HG03135 (cell line): Measurements from ENCODE around the gene PAK6.

Source experiments
- ATAC-seq: cut with Tn5 transposase; IDR thresholded peaks from one replicate; pipeline ENCODE4 v1.9.1; 2021; ENCODE audit warnings: mild to moderate bottlenecking, moderate library complexity; ENCODE audit not compliant: unreplicated experiment

Gene PAK6

DNA sequence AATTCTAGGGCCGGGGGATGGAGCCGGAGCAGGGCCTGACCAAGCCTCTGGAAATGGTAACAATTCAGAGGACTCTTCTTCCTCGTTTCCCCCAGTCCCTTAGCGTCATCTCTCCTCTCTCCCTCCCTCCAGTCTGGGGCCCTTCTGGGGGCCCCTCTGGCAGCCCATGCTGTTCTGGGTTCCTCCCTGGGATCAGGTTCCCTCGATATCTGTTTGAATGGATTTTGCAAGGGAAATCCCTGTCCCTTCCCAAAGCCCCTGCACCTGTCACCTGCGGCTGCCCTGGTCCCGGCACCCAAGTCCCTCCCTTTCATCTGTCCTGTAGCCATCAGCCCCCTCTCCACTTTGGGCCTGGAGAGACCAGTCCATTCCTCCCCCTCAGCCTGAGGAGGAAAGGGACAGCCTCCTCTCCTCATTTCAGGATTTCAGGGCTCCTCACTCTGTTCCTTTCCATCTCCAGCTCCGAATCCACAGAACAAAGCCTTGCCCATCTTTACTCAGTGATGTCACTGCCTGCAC is 70.5 kb downstream of the PAK6 start:
- no peak for ATAC-seq

DNA sequence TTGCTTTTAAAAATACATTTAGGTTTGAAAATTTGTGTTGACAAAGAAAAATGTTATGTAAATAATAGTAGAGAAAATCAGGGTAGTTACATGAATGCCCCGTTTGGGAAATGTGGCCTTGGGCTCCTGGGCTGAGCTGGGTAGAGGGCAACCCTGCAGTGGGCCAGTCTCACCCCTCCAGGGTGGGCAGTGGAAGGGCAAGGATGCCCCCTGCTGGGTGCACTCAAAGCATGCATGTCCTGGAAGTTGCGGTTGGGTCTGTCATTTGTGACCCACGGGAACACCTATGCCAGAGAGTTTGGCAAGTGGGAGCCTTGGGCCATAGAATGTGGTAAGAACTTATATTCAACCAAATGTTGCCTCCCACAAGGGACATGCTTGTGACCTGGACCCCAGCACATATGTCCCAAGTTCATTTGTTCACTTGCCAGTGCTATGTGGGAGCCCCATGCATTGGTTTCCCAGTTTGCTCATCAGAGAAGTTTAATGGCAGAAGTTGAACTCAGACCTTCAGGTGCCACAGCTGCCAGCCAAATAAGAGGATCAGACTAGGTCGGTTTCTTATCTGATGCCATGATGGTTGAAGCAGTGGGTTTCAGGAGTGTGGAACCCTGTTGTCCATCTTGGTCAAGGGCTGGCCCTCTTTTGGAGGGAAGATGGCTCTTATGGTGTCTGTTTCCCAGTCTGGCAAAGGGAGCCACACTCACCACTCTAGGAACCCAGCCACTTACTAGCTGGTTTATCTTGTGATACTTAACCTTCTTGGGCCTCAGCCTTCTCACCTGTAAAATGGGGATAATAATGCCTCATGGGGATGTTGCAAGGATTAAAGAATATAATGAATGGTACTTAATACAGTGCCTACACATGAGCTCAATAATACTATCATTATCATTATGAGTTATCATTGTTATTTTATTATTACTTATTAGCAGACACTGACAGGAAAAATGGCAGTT is 71.4 kb downstream of the PAK6 start:
- no peak for ATAC-seq

DNA sequence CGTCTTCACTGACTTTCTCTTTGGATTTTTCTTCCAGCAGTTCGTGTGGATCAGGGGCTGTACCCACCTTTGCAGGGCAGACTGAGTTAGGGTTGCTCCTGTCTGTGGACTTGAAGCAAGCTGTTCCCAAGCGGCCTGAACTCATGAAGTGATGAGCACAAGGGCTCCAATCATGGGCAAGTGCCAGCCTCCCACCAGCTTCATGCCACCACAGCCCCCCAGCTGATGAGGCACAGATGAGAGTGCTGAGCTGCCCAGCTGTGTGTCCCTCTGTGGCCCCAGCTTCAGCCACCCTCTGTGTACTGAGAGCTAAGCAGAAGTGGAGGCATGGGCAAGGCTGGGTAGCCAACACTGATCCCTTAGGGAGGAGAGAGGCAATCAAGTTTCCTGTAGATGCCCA is 72.1 kb downstream of the PAK6 start:
- no peak for ATAC-seq

DNA sequence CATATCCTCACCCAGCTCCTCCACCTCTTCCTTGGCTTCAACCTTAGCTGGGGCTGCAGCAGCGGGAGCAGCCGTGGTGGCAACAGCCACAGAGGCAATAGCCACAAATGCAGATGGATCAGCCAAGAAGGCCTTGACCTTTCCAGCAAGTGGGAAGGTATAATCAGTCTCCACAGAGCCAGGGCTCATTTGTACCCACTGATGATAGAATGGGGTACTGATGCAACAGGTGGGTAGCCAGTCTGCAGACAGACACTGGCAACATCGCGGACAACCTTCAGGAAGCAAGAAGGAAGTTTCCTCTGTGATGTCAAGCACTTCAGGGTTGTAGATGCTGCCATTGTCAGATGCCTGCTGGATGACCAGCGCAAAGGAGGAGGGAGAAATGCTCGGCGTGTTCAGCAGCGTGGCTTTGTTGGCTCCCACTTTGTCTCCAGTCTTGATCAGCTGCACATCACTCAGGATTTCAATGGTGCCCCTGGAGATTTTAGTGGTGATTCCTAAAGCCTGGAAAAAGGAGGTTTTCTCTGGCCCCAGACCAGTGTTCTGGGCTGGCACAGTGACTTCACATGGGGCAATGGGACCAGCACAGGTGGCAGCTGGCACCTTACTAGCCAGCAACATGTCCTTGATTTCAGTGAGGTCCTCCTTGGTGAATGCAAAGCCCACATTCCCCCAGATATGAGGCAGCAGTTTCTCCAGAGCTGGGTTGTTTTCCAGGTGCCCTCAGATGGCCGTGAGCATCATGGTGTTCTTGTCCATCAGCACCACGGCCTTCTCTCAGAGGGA is 73.7 kb downstream of the PAK6 start:
- no peak for ATAC-seq

DNA sequence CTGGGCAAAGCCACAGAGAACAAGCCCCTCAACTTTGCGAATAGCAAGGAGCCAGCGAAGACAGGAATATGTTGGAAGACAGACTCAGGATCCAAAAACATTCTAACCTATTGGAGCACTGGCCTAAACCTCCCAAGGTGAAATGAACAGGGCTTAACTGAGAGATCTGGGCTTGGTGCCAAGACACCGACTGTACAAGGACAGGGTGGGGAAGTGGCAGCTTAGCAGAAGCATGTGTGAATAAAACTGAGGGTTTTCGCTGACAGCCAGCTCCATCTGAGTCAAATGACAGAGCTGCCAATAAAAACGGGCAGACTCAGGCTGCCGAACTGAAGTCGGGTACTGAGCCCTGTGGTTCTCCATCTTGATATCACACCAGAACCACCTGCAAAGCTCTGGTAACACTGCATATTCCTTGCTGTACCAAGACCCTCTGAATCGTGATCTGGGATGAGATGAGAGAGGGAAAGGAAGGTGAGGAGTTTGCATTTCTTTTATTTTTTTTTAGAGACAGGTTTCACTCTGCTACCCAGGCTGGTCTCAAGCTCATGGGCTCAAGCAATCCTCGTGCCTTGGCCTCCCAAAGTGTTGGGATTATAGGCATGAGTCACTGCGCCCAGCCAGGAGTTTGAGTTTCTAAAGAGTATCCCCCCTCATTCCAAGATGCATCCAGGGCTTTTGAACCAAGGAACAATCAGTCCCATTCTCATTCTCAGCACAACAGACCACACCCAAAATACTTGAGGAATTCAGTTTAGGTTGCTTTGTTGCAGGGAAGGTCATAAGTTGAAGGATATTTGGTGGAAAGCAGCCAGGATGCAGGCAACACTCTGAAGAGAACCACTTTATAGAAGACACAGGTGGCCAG is 74.9 kb downstream of the PAK6 start:
- no peak for ATAC-seq

GRCh38 chr15:40314723-40315276 is 75.9 kb downstream of the PAK6 start:
- ATAC-seq = no peak

- no peak for ATAC-seq
Observed at GRCh38 chr15:40316931-40317330, 78.1 kb downstream of the PAK6 start.

- ATAC-seq = no peak
Observed at GRCh38 chr15:40317580-40317979, 78.7 kb downstream of the PAK6 start.

GRCh38 chr15:40320409-40320808 is 81.5 kb downstream of the PAK6 start:
- no peak for ATAC-seq

DNA sequence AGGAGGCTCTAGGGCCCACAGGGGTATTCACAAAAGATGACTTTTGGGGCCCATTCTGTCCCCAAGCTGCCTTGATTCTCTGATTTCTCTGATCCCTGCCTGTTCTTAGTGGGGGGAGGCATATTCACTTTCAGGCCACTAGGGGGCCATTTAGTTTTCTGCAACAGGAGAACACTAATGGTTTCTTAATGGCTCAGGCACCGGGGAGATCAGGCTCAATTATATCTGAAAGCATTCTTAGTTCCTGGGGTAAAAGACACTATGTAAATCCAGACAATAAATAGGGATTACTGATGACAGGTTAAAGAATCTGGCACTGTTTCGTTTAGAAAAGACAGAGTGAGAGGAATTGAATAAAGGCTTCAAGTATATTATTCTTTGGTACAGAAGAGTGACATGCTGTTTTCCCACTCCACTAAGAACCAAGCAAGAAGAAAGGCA is 82.1 kb downstream of the PAK6 start:
- ATAC-seq = no peak

DNA sequence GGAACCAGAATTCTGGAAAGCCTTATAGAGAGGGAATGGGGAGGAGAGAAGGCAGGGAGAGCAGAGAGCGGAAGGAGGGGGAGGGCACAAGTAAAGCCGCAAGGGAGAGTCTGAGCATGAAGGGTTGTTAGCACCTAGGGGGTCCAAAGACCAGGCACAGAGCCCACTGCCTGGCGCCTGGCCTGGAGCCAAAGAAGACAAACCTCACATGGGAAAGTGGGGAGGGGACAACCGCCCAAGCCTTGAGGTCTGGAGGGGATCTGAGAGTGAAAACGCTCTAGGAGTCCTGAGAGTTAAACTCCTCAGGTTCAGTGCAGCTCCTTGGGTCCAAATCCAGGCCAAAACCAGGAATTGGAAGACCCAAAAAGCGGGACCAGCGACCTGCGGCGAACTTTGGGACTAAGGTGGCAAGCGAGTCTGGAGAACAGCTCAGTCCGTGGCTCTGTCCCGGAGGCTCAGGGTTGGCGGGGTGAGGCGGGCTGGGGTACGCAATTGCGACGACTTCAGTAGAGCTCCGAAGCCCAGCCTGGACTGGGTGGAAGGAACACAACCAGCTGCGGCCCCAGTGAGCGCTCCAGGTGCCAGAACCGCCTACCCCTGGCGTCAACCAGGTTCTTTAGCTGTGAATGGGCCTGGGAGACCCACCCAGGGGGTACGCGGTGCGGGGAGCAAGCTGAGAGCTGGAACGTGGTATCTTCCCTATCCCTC is 83.8 kb downstream of the PAK6 start:
- ATAC-seq = no peak

GRCh38 chr15:40323239-40323952 is 84.5 kb downstream of the PAK6 start, which contains the start of gene INAFM2:
Gene INAFM2 (plus strand): TSS chr15:40323692. CDS start chr15:40324056, 364 bp downstream.
- ATAC-seq = peak; percentile 89

- ATAC-seq = peak; percentile 7
Observed at GRCh38 chr15:40323953-40324937, 85.4 kb downstream of the PAK6 start.

DNA sequence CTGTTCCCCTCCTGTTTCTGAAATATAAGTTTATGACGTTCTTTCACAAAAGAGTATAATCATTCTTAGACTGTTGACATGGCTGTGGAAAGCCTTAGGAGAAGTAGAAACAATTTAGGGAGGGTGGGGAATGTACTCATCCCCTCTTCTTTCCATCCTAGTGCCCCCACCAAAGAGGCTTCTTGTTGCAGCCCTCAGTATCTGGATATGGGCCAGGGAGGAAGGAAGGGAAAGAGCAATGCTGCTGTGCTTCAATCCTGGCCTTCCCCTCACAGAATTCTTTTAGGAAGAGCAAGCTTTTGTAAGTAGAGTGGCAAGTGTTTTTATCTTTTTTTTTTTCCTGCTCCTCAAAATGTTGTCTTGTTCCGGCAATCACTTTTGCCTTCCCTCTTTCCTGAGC is 86.3 kb downstream of the PAK6 start:
- ATAC-seq = no peak

- no peak for ATAC-seq
Observed at GRCh38 chr15:40325700-40326099, 86.8 kb downstream of the PAK6 start.
